ENCODE measurements around the gene SCGB3A2. TPM values are rescaled to one million over a fixed set of nuclear protein-coding genes. Genes with fewer than 3 reads are reported as not detected.

SCGB3A2 gene
- total RNA-seq, 1 donor from 2014 or later, result 1.4 TPM

DNA sequence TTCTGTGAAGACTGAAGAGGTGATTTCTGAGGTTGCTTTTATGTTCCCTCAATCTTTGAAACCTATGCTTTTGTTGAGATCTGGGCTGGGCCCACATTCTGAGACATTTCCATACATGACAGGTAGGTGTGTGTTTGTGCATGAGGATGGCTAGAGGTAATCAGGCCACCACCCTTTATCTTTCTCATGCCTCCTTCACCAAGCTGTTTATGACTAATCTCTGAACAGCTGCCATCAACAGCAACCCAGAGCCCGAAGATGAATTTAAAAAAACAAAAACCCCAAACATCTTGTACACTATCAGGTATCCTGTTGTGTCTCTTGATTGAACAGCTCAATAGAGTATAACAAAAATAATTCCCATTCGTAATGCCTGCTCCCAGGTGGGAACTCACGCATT lies 40.4 kb downstream of the SCGB3A2 start:
- Mint-ChIP-seq H3K27ac (ENCODE audit: unreplicated experiment) (no peak overlapping the region), H3K4me3 (ENCODE audit: unreplicated experiment) (no peak overlapping the region), H3K27me3 (ENCODE audit: unreplicated experiment) (no peaks in the 10 kb centered on the region), H3K4me1 (ENCODE audit: unreplicated experiment) (no peaks in the 10 kb centered on the region), H3K9me3 (ENCODE audit: unreplicated experiment) (no peaks in the 10 kb centered on the region), H3K36me3 (ENCODE audit: low read depth, unreplicated experiment) (no peaks in the 10 kb centered on the region)
- TF ChIP-seq, protein P1, sequence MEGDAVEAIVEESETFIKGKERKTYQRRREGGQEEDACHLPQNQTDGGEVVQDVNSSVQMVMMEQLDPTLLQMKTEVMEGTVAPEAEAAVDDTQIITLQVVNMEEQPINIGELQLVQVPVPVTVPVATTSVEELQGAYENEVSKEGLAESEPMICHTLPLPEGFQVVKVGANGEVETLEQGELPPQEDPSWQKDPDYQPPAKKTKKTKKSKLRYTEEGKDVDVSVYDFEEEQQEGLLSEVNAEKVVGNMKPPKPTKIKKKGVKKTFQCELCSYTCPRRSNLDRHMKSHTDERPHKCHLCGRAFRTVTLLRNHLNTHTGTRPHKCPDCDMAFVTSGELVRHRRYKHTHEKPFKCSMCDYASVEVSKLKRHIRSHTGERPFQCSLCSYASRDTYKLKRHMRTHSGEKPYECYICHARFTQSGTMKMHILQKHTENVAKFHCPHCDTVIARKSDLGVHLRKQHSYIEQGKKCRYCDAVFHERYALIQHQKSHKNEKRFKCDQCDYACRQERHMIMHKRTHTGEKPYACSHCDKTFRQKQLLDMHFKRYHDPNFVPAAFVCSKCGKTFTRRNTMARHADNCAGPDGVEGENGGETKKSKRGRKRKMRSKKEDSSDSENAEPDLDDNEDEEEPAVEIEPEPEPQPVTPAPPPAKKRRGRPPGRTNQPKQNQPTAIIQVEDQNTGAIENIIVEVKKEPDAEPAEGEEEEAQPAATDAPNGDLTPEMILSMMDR (IDR thresholded peaks at IDR 0.05; ENCODE audit: unreplicated experiment), result no peak
- no peak for DNase-seq (ENCODE audit: low spot score)

DNA sequence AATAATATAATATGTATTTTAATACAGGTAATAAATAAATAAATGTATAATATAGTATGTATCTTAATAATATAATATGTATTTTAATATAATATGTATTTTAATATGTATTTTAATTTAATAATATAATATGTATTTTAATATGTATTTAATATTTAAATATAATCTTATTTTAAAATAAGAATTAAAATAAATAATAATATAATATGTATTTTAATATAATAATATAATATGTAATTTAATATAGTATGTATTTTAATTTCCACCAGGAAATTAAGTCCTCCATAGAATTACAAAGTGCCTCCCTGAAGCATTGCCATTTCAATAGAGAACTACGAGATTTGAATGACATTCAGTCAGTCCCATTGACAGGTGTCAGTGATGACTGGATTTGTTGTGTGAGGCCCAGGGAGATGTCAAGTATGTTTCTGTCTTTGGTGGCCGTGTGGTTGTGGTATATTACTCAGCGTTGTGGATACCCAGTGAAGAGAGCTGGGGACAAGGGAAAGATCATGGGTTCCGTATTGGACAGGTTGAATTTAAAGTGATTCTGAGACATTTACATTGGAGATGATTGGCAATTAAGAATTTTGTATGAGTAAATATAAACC lies 42.0 kb downstream of the SCGB3A2 start:
- Mint-ChIP-seq H3K4me1 (ENCODE audit: unreplicated experiment) (no peaks in the 10 kb centered on the region), H3K27me3 (ENCODE audit: unreplicated experiment) (no peaks in the 10 kb centered on the region), H3K4me3 (ENCODE audit: unreplicated experiment) (no peak overlapping the region), H3K9me3 (ENCODE audit: unreplicated experiment) (no peaks in the 10 kb centered on the region), H3K36me3 (ENCODE audit: low read depth, unreplicated experiment) (no peaks in the 10 kb centered on the region), H3K27ac (ENCODE audit: unreplicated experiment) (no peak overlapping the region)
- DNase-seq (ENCODE audit: low spot score), result no peak
- TF ChIP-seq, protein P1 (IDR thresholded peaks at IDR 0.05; ENCODE audit: unreplicated experiment), result no peak

DNA sequence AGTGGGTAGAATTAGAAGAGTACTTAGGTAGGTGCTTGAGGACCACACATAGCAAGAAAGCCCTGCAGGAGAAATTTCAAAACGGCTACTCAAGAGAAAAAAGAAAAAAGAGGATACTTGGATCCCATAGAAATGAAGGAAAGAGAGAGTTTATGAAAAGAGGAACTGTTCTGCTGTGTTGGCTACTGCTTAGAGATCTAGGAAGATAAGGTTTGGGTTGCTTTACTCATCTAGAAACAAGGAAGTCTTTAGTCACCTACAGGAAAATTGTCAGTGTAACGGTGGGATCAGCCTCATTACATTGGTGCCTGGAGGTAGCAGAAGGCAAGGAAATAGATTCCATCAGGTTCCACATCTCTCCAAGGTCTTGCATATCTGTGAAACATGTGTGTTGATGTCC lies 42.6 kb downstream of the SCGB3A2 start:
- Mint-ChIP-seq H3K27me3 (ENCODE audit: unreplicated experiment) (no peaks in the 10 kb centered on the region), H3K27ac (ENCODE audit: unreplicated experiment) (no peak overlapping the region), H3K9me3 (ENCODE audit: unreplicated experiment) (no peaks in the 10 kb centered on the region), H3K4me3 (ENCODE audit: unreplicated experiment) (no peak overlapping the region), H3K36me3 (ENCODE audit: low read depth, unreplicated experiment) (no peaks in the 10 kb centered on the region), H3K4me1 (ENCODE audit: unreplicated experiment) (no peaks in the 10 kb centered on the region)
- TF ChIP-seq, protein P1 (IDR thresholded peaks at IDR 0.05; ENCODE audit: unreplicated experiment), result no peak
- DNase-seq (ENCODE audit: low spot score), result no peak

DNA sequence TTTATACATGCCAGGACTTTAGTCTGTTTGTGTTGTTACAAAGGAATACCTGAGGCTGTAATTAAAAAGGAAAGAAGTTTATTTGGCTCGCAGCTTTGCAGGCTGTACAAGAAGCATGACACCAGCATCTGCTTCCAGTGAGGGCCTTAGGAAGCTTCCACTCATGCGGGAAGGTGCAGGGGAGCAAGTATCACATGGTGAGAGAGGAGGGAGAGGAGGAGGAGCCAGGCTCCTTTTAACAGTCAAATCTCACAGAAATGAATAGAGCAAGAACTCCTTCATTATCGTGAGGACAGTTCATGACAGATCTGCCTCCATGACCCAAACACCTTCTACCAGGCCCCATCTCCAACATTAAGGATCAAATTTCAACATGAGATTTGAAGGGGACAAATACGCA lies 46.5 kb downstream of the SCGB3A2 start:
- H3K4me1 Mint-ChIP-seq (ENCODE audit: unreplicated experiment), result peaks cover 6% of the 10 kb centered on the region
- H3K9me3 Mint-ChIP-seq (ENCODE audit: unreplicated experiment), result no peaks in the 10 kb centered on the region
- H3K27me3 Mint-ChIP-seq (ENCODE audit: unreplicated experiment), result no peaks in the 10 kb centered on the region
- H3K27ac Mint-ChIP-seq (ENCODE audit: unreplicated experiment), result no peak overlapping the region
- no peak for DNase-seq (ENCODE audit: low spot score)
- no peaks in the 10 kb centered on the region for H3K36me3 Mint-ChIP-seq (ENCODE audit: low read depth, unreplicated experiment)
- H3K4me3 Mint-ChIP-seq (ENCODE audit: unreplicated experiment), result no peak overlapping the region
- TF ChIP-seq, protein P1 (IDR thresholded peaks at IDR 0.05; ENCODE audit: unreplicated experiment), result no peak

DNA sequence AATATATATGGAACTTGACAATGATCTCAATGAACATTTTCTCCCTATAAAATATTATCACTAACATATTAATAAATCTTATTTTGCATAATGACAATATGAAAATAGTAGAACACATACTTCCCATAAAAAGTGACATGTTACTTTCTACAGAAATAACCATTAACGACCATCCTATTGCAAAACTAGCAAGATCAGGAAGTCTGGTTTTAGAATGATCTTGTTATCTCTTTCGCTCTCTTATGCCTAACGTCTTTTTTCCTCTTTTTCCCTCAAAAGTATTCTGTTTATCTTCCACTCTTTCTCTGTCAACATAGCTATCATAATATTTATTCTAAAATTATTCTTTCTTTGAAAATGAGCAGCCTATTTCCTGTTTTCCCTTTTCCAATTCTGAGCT lies 49.4 kb downstream of the SCGB3A2 start:
- Mint-ChIP-seq H3K36me3 (ENCODE audit: low read depth, unreplicated experiment) (no peaks in the 10 kb centered on the region), H3K27ac (ENCODE audit: unreplicated experiment) (no peak overlapping the region), H3K4me3 (ENCODE audit: unreplicated experiment) (no peak overlapping the region), H3K9me3 (ENCODE audit: unreplicated experiment) (no peaks in the 10 kb centered on the region), H3K27me3 (ENCODE audit: unreplicated experiment) (no peaks in the 10 kb centered on the region), H3K4me1 (ENCODE audit: unreplicated experiment) (peaks cover 6% of the 10 kb centered on the region)
- no peak for DNase-seq (ENCODE audit: low spot score)
- TF ChIP-seq, protein P1 (IDR thresholded peaks at IDR 0.05; ENCODE audit: unreplicated experiment), result no peak
